ENCODE data around the gene GZMA.
"Not testable (repeated sequence)": the region's sequence is repeated elsewhere in the genome, so short reads cannot be mapped to it uniquely, and the experiment has no call there.

GZMA gene

DNA sequence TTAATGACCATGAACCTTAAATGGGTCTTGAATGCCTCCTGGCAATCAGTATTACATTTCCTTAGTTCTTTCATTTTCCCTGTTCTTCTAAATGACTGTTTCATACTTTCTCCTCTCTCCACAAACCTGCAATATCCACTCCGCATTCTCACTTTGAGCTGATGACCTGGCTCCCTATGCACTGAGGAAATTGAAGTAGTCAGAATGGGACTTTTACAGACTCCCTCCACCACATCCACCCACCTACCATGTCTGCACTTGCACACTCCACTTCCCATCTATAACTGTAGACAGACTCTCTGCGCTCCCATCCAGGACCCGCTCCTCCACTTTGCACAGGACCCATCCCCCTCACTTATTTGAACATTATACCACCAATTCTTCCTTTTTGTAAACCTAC, 36.2 kb upstream of the GZMA start:
- no peak overlapping the region for H3K4me3 ChIP-seq (ENCODE audit: low read depth, low read length)
- in situ Hi-C loops (cut with HindIII; ENCODE audit: low sequenced_read_pairs), result no loop called here
- TF ChIP-seq, protein P1, sequence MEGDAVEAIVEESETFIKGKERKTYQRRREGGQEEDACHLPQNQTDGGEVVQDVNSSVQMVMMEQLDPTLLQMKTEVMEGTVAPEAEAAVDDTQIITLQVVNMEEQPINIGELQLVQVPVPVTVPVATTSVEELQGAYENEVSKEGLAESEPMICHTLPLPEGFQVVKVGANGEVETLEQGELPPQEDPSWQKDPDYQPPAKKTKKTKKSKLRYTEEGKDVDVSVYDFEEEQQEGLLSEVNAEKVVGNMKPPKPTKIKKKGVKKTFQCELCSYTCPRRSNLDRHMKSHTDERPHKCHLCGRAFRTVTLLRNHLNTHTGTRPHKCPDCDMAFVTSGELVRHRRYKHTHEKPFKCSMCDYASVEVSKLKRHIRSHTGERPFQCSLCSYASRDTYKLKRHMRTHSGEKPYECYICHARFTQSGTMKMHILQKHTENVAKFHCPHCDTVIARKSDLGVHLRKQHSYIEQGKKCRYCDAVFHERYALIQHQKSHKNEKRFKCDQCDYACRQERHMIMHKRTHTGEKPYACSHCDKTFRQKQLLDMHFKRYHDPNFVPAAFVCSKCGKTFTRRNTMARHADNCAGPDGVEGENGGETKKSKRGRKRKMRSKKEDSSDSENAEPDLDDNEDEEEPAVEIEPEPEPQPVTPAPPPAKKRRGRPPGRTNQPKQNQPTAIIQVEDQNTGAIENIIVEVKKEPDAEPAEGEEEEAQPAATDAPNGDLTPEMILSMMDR (IDR thresholded peaks at IDR 0.05; ENCODE audit: low read depth, low read length), result no peak
- DNase-seq (ENCODE audit: low read depth, low spot score), result no peak

DNA sequence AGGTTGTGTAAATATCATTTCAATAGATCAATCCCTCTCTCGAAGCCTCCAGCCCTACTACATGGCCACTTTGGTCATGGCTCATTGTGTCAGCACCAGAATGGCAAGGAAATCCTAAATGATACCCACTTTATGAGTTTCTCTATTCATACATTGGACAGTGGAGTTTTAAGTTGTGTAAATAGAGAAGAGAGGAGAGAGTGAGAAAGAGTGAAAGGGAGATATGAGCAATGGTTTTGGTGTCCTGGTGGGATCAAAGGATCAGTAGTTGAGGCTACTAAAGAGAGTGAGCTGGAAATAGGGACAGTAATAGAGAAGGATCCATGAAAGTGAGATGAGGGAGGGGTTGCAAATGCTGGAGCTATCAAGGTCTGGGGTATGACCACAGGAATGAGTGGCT, 31.5 kb upstream of the GZMA start:
- DNase-seq (ENCODE audit: low read depth, low spot score), result no peak
- TF ChIP-seq, protein P1 (IDR thresholded peaks at IDR 0.05; ENCODE audit: low read depth, low read length), result no peak
- in situ Hi-C loops (cut with HindIII; ENCODE audit: low sequenced_read_pairs), result no loop called here
- no peak overlapping the region for H3K4me3 ChIP-seq (ENCODE audit: low read depth, low read length)

DNA sequence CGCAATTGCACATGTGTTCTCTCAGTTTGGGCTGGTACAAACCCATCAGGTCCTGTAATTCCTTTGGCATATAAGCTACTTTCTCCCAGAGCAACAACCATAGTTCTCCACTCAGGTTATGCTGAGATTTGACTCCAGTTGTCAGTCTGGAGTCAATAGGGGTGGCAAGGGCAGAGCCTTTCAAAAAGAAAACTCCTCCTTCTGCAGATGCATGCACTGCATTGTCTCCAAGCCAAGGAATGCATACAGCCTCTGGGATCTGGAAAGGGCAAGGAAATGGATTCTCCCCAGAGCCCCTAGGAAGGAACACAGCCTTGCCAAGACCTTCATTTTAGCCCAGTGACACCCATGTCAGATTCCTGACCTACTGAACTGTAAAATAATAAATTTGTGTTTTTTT, 31.0 kb upstream of the GZMA start:
- TF ChIP-seq, protein P1 (IDR thresholded peaks at IDR 0.05; ENCODE audit: low read depth, low read length), result no peak
- no peak overlapping the region for H3K4me3 ChIP-seq (ENCODE audit: low read depth, low read length)
- no peak for DNase-seq (ENCODE audit: low read depth, low spot score)
- in situ Hi-C loops (cut with HindIII; ENCODE audit: low sequenced_read_pairs), result no loop called here

DNA sequence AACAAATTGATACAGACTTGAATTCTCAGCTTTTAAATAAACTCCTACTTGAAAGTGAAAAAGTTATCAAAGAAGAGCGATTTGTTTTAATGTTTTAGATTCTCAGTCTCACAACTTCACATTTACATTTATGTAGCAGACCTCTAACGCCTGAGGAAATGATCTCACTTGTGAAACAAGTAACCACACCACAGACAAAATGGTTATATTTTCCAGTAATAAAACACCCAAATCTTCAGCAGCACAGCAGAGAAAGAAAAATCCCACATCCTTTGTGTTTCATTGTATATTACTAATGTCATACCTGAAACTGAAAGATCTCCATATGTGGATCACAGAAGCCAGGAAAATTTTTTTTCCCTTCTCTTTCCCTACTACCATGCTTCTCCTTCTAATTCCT, 29.8 kb upstream of the GZMA start:
- in situ Hi-C loops (cut with HindIII; ENCODE audit: low sequenced_read_pairs), result no loop called here
- no peak overlapping the region for H3K4me3 ChIP-seq (ENCODE audit: low read depth, low read length)
- DNase-seq (ENCODE audit: low read depth, low spot score), result no peak
- TF ChIP-seq, protein P1 (IDR thresholded peaks at IDR 0.05; ENCODE audit: low read depth, low read length), result no peak

DNA sequence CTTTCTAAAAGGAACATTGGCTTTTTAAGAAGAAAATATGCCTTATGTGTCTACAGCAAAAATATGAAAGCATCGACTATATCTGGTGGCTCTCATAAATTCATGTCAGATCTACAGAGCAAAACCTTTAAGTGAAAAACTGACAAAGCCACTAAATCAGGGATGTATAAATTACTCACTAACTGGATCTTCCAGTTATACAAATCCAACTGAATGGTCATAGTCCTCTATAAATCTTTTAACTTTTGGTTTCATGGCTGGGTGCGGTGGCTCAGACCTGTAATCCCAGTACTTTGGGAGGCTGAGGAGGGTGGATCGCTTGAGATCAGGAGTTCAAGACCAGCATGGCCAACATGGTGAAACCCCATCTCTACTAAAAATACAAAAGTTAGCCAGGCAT, 29.2 kb upstream of the GZMA start:
- in situ Hi-C loops (cut with HindIII; ENCODE audit: low sequenced_read_pairs), result no loop called here
- no peak for DNase-seq (ENCODE audit: low read depth, low spot score)
- H3K4me3 ChIP-seq (ENCODE audit: low read depth, low read length), result no peak overlapping the region
- TF ChIP-seq, protein P1 (IDR thresholded peaks at IDR 0.05; ENCODE audit: low read depth, low read length), result no peak

DNA sequence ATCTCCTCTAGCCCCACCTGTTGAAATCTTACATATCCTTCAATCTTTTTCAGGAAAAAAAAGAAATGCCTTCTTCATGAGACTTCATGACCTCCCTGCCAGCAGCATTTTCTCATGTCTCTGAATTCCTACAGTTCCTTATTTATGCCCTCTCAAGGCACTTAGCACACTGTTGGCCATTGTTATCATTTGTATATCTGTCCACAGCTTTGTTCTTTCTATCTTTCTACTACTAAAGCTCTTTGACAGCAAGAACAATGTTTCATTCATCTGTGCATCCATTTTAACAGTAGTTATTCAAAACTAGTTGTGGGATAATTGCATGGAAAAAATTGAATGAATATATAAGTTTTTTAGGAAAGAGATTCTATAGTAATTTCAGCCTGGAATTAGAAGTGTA, 20.9 kb upstream of the GZMA start:
- TF ChIP-seq, protein P1 (IDR thresholded peaks at IDR 0.05; ENCODE audit: low read depth, low read length), result no peak
- in situ Hi-C loops (cut with HindIII; ENCODE audit: low sequenced_read_pairs), result no loop called here

DNA sequence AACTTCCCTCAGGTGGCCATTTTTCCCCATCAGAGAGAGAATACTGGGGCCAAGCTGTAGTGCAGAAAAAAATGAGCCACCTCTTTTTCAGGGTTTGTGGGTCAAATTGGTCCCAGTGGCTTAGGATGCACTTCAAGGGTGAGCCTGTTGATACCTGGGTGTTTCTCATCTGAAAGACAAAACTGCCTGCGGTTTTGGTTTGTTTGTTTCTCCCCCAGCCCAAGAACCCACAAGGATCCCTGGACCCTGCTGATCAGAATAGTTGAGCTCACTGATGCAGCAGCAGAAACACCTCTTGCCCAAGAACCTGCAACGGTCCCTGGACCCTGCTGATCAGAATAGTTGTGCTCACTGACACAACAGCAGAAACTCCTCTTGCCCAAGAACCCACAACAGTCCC, 13.1 kb upstream of the GZMA start:
- in situ Hi-C loops (cut with HindIII; ENCODE audit: low sequenced_read_pairs); H3K4me3 ChIP-seq (ENCODE audit: low read depth, low read length); DNase-seq (ENCODE audit: low read depth, low spot score): not testable (repeated sequence)

More for the DNA sequence above, 20.9 kb upstream of the GZMA start:
- DNase-seq (ENCODE audit: low read depth, low spot score), result no peak
- no peak overlapping the region for H3K4me3 ChIP-seq (ENCODE audit: low read depth, low read length)

DNA sequence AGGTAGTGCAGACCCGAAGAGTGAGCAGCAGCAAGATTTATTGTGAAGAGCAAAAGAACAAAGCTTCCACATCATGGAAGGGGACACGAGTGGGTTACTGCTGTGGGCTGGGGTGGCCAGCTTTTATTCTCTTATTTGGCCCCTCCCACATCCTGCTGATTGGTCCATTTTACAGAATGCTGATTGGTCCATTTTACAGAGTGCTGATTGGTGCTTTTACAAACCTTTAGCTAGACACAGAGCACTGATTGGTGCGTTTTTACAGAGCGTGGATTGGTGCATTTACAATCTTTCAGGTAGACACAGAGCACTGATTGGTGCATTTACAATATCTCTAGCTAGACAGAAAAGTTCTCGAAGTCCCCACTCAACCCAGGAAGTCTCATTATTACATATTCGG, 11.4 kb upstream of the GZMA start:
- in situ Hi-C loops (cut with HindIII; ENCODE audit: low sequenced_read_pairs); DNase-seq (ENCODE audit: low read depth, low spot score); H3K4me3 ChIP-seq (ENCODE audit: low read depth, low read length): not testable (repeated sequence)

All from astrocyte of the spinal cord (primary cell).